ENCODE data around the gene CHST11.

GRCh38 chr12:104809251-104809650 is 352.5 kb downstream of the CHST11 start:
- TF ChIP-seq CTCF (IDR thresholded peaks at IDR 0.05; ENCODE audit: low read depth, low read length, missing input control) (no peak), MAX (IDR thresholded peaks at IDR 0.05) (no peak), NR2F2 (IDR thresholded peaks at IDR 0.05) (no peak), YY1 (IDR thresholded peaks at IDR 0.05) (no peak), EGR1 (IDR thresholded peaks at IDR 0.05; ENCODE audit: low read depth in 2 of 2) (no peak), SP1 (IDR thresholded peaks at IDR 0.05) (no peak)

Measured in liver (tissue), 3 donors.